Caco-2 (cell line): Measurements from ENCODE around the gene PAK6. TPM values are rescaled to one million over a fixed set of nuclear protein-coding genes. Genes with fewer than 3 reads are reported as not detected.

Experiments used
- BruUV-seq: library from RNA; stranded (reverse); fragments of 400-500 nt; replicated peaks from 2 replicates; lab custom pipeline; 2021; lab: Mats Ljungman, UMichigan
- CTCF ChIA-PET: fragments of 300-600 bp; sonication (Branson Sonifier 250); formaldehyde crosslinking; loops from one replicate; lab custom pipeline; 2022; ENCODE audit warnings: antibody characterized with exemption; lab: Charles Lee
- POLR2A ChIA-PET: fragments of 300-600 bp; sonication (Branson Sonifier 250); formaldehyde crosslinking; loops from one replicate; lab custom pipeline; 2022; ENCODE audit warnings: antibody characterized with exemption; lab: Charles Lee
- DNase-seq, 2 experiments: peaks; one replicate each; pipeline versions ENCODE4 v3.0.0 to v3.0.0-alpha.2; 2020 to 2022
- H3K27me3 ChIP-seq: replicated peaks from 2 replicates; pipeline ENCODE4 v1.6.0; 2011; ENCODE audit warnings: low read length; ENCODE audit not compliant: control insufficient read depth, insufficient read depth
- H3K36me3 ChIP-seq: 2 replicates; pipeline ENCODE4 v1.5.1; 2011; ENCODE audit warnings: low read length; ENCODE audit not compliant: control insufficient read depth, insufficient read depth
- H3K4me1 ChIP-seq: fragments of 250-450 bp; sonication (Bioruptor Pico); 2 replicates; pipeline ENCODE4 v1.5.1; 2020; ENCODE audit warnings: mild to moderate bottlenecking
- H3K4me3 ChIP-seq: 2 replicates; pipeline ENCODE4 v1.5.1; 2011; ENCODE audit warnings: low read depth, mild to moderate bottlenecking, control low read depth, low read length
- H3K9me3 ChIP-seq: fragments of 250-450 bp; sonication (Bioruptor Pico); 2 replicates; pipeline ENCODE4 v1.5.1; 2020; ENCODE audit warnings: mild to moderate bottlenecking, moderate library complexity
- H3K27ac Mint-ChIP-seq: one replicate; pipeline ENCODE4 v1.8.0; 2022; ENCODE audit warnings: mixed read lengths; ENCODE audit not compliant: unreplicated experiment
- H3K27me3 Mint-ChIP-seq: one replicate; pipeline ENCODE4 v1.8.0; 2022; ENCODE audit warnings: mixed read lengths; ENCODE audit not compliant: insufficient read depth, unreplicated experiment
- H3K36me3 Mint-ChIP-seq: one replicate; pipeline ENCODE4 v1.8.0; 2022; ENCODE audit warnings: mild to moderate bottlenecking, mixed read lengths; ENCODE audit not compliant: insufficient read depth, unreplicated experiment
- H3K4me1 Mint-ChIP-seq: one replicate; pipeline ENCODE4 v1.8.0; 2022; ENCODE audit warnings: low read depth, mixed read lengths; ENCODE audit not compliant: unreplicated experiment
- H3K4me3 Mint-ChIP-seq: one replicate; pipeline ENCODE4 v1.8.0; 2022; ENCODE audit warnings: mild to moderate bottlenecking, moderate library complexity, mixed read lengths; ENCODE audit not compliant: unreplicated experiment
- H3K9me3 Mint-ChIP-seq: one replicate; pipeline ENCODE4 v1.8.0; 2022; ENCODE audit warnings: mixed read lengths; ENCODE audit not compliant: unreplicated experiment
- CTCF ChIP-seq, 2 experiments: fragments of 200-600 bp in 1 of 2; IDR thresholded peaks; 1 replicate in 1 of 2; 2 replicates in 1 of 2; pipeline versions ENCODE4 v1.5.1 to v1.8.0; 2011 to 2022; ENCODE audit warnings: antibody characterized with exemption in 1 of 2, control low read depth in 1 of 2, inconsistent platforms in 1 of 2, low read depth in 1 of 2, low read length in 1 of 2, mild to moderate bottlenecking in 1 of 2, moderate library complexity in 1 of 2; ENCODE audit not compliant: insufficient read depth in 1 of 2, severe bottlenecking in 1 of 2, unreplicated experiment in 1 of 2
- intact Hi-C: fragments of 100-400 bp; cut with micrococcal nuclease; formaldehyde crosslinking; loops from one replicate; pipeline ENCODE4 v1.10.0; 2022; ENCODE audit not compliant: unreplicated experiment
- total RNA-seq: library from RNA; stranded (reverse); gene quantifications from 2 replicates; pipeline ENCODE4 v1.2.3, GENCODE V29; 2022

PAK6 gene
- total RNA-seq, 1 experiment from 2014 or later, result 20.7 TPM

GRCh38 chr15:40278026-40278425, 39.2 kb downstream of the PAK6 start:
- BruUV-seq, result no TSS peak
- Histone ChIP-seq H3K9me3 (no peaks in the 10 kb centered on the region), H3K4me1 (no peaks in the 10 kb centered on the region; the same call in 1 of the 2 replicates), H3K36me3 (no peaks in the 10 kb centered on the region; the same call in 1 of the 2 replicates), H3K27me3 (no peaks in the 10 kb centered on the region), H3K4me3 (no peak overlapping the region)
- peaks cover 10% of the 10 kb centered on the region for H3K36me3 Mint-ChIP-seq
- POLR2A ChIA-PET, result no interaction called here
- CTCF ChIA-PET, result interaction anchor here (0.5 to 3.0 kb wide), 4 partner anchors 31 to 61 kb away, joined by 3 to 60 read pairs (median 18); partner anchors contain the start of genes CCDC9B and PLCB2
- intact Hi-C loops, result no loop called here
- H3K4me1 Mint-ChIP-seq, result no peaks in the 10 kb centered on the region
- TF ChIP-seq CTCF (IDR thresholded peaks at IDR 0.05; ENCODE audit: insufficient read depth in 1 of 2, low read depth in 1 of 2, low read length in 1 of 2, severe bottlenecking in 1 of 2, unreplicated experiment in 1 of 2), result no peak
- no peak overlapping the region for H3K4me3 Mint-ChIP-seq
- no peaks in the 10 kb centered on the region for H3K9me3 Mint-ChIP-seq
- H3K27ac Mint-ChIP-seq, result no peak overlapping the region
- DNase-seq, result no peak
- no peaks in the 10 kb centered on the region for H3K27me3 Mint-ChIP-seq

GRCh38 chr15:40279437-40280141, 40.7 kb downstream of the PAK6 start:
- Mint-ChIP-seq H3K27ac (no peak overlapping the region), H3K4me3 (no peak overlapping the region), H3K36me3 (peaks cover 10% of the 10 kb centered on the region), H3K4me1 (no peaks in the 10 kb centered on the region), H3K9me3 (no peaks in the 10 kb centered on the region), H3K27me3 (no peaks in the 10 kb centered on the region)
- BruUV-seq, result no TSS peak
- TF ChIP-seq CTCF (IDR thresholded peaks at IDR 0.05; ENCODE audit: insufficient read depth in 1 of 2, low read depth in 1 of 2, low read length in 1 of 2, severe bottlenecking in 1 of 2, unreplicated experiment in 1 of 2), result peak; percentile 94 to 96
- Histone ChIP-seq H3K4me1 (no peaks in the 10 kb centered on the region; the same call in 1 of the 2 replicates), H3K9me3 (no peaks in the 10 kb centered on the region), H3K4me3 (no peak overlapping the region), H3K36me3 (no peaks in the 10 kb centered on the region; the same call in 1 of the 2 replicates), H3K27me3 (no peaks in the 10 kb centered on the region)
- CTCF ChIA-PET, result interaction anchor here (0.6 to 3.0 kb wide), 25 partner anchors 9 to 311 kb away, joined by 3 to 60 read pairs (median 4); partner anchors contain the start of genes CCDC9B, INAFM2, IVD and PLCB2
- intact Hi-C loops, result loop anchor here (1.0 kb wide), 3 partner anchors 31 to 142 kb away; no protein-coding TSS in a partner anchor
- POLR2A ChIA-PET, result interaction anchor here (0.7 to 0.9 kb wide), 2 partner anchors 8 to 171 kb away, joined by 3 to 4 read pairs; partner anchors contain the start of gene BMF
- DNase-seq, result peak; percentile 66 to 85

GRCh38 chr15:40280260-40281056, 41.6 kb downstream of the PAK6 start:
- no peaks in the 10 kb centered on the region for H3K9me3 ChIP-seq
- CTCF ChIA-PET, result interaction anchor here (1.3 to 3.0 kb wide), 5 partner anchors 8 to 63 kb away, joined by 7 to 60 read pairs (median 17); partner anchors contain the start of genes CCDC9B and PLCB2
- Mint-ChIP-seq H3K4me3 (peak overlapping the region; percentile 60), H3K36me3 (peaks cover 10% of the 10 kb centered on the region), H3K27ac (no peak overlapping the region), H3K27me3 (no peaks in the 10 kb centered on the region), H3K9me3 (no peaks in the 10 kb centered on the region), H3K4me1 (no peaks in the 10 kb centered on the region)
- no TSS peak for BruUV-seq
- no peak overlapping the region for H3K4me3 ChIP-seq
- no peaks in the 10 kb centered on the region; the same call in 1 of the 2 replicates for H3K4me1 ChIP-seq
- no peaks in the 10 kb centered on the region; the same call in 1 of the 2 replicates for H3K36me3 ChIP-seq
- POLR2A ChIA-PET, result interaction anchor here (0.6 kb wide), 1 partner anchor 216 kb away, joined by 3 read pairs; no protein-coding TSS in a partner anchor
- H3K27me3 ChIP-seq, result no peaks in the 10 kb centered on the region
- intact Hi-C loops, result no loop called here
- no peak for TF ChIP-seq CTCF (IDR thresholded peaks at IDR 0.05; ENCODE audit: insufficient read depth in 1 of 2, low read depth in 1 of 2, low read length in 1 of 2, severe bottlenecking in 1 of 2, unreplicated experiment in 1 of 2)
- no peak for DNase-seq
